HG02763 (cell line): ENCODE measurements around the gene PRDM12.

Source experiments
- ATAC-seq: cut with Tn5 transposase; IDR thresholded peaks from one replicate; pipeline ENCODE4 v1.9.1; 2021; ENCODE audit warnings: mild to moderate bottlenecking, moderate library complexity; ENCODE audit not compliant: unreplicated experiment

PRDM12 gene

DNA sequence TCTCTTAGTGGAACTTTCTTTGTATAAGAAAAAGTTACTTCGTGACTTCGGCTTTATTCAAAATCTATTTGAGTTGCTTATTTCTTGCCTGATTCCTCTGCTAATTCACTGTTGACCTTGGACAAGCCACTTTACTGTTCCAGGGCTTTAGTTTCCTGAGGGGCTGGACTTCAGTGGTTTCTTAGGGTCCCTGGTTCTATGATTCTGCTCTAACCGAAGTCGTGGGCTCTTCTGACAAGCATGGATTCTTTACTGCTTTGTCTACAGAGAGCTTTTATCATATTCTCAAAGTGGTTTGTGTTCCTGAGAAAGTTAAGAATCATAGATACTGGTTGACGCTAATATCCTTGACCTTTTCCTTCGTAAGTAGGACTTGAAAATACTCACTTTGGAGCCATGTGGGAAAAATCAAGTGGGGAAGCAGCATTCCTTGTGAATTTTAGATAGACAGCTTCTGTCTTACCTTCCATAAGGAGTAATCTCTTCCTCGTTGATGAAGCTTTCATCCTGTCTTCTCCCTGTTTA, 50.3 kb downstream of the PRDM12 start:
- ATAC-seq = no peak

DNA sequence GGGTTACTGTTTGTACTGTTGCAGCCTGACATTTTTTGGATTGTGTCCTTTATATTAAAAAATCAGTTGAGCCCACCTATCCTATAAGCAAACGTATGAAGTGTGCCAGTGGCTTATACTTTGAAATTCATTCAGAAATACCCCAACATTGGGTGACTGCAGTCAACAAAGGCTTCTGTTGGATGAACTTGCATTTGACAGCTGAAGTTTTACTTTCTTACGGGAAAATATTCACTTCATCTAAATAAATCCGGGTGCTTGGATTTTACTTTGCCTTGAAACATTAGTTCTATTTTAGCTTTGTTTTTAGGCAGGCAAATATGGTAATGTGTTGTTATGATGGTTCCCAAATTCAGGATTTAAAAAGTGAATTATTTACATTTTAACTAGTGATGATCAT, 50.9 kb downstream of the PRDM12 start:
- no peak for ATAC-seq

DNA sequence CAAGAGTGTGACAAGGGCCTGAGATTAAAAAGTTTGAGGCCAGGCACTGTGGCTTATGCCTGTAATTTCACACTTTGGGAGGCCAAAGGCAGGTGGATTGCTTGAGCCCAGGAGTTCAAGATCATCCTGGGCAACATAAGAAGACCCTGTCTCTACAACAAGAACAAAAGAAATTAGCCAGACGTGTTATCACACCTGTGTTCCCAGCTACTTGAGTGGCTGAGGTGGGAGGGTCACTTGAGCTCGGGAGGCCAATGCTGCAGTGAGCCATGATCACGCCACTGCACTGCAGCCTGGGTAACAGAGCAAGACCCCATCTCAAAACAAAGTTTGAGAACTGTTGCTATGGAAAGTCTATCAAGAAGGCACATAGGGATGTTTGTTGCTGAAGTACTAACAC, 54.2 kb downstream of the PRDM12 start:
- no peak for ATAC-seq

DNA sequence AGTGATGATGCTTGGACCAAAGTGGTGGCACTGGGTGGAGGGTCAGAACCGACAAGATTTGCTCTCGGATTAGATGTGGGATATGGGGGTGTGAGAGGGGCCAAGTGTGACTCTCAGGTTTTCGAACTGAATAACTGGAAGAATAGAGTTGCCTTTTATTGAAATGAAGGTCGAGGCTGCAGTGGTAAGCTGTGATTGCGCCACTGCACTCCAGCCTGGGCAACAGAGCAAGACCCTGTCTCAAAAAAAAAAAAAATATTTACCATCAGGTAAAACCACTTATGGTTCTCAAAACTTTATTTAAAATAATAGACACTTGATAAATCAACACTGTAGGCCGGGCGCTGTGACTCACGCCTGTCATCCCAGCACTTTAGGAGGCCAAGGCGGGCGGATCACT, 56.4 kb downstream of the PRDM12 start:
- no peak for ATAC-seq

DNA sequence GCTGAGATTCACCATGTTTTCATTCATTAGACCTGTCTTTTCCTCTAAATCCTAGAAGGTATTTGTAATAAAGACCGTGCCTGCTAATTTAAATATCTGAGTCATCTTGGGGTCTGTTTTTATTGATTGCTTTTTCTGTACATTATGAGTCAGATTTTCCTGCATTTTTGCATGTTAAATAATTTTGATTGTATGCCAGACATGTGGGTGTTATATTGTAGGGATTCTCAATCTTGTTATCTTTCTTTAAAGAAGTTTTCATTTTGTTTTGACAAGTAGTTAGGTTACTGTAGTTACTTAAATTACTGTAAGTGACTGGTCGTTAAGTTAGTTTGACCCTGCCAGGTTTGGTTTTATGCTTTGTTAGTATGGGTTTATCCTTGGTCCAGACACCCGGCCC, 64.3 kb downstream of the PRDM12 start:
- no peak for ATAC-seq

DNA sequence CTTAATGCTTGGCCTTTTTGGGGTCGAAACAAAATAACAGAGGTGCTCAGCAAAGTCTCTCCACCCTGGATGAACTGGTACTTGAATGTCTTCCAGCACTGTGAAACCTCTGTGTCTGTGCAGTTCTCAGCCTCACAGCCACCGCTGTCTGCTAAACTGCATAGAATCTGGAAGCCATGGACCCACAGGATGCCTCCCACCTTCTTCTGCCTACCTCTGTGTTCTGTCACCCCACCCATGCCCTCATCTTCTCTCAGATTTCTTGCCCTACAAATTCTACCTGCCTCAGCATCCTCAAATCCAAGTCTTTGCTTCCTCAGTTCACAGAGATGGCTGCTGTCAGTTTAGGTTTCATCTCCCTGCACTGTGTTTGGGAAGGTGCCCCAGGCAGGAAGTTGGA, 64.8 kb downstream of the PRDM12 start:
- no peak for ATAC-seq

DNA sequence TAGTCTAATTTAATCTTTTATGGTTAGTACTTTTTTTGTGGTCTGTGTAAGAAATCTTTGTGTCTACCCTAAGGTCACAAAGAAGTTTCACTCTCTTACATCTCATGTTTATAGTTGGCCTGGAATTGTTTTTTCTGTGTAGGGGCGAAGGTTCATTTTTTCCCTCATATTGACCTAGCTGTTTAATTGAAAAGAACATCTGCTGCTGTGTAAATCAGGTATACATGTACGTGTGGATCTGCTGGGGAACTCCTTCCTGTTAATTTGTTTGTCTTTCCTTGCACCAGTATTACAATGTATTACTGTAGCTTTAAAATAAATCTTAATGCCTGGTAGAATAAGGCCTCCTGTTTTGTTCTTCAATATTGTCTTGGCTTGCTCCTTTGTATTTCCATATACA, 67.0 kb downstream of the PRDM12 start:
- ATAC-seq = no peak

DNA sequence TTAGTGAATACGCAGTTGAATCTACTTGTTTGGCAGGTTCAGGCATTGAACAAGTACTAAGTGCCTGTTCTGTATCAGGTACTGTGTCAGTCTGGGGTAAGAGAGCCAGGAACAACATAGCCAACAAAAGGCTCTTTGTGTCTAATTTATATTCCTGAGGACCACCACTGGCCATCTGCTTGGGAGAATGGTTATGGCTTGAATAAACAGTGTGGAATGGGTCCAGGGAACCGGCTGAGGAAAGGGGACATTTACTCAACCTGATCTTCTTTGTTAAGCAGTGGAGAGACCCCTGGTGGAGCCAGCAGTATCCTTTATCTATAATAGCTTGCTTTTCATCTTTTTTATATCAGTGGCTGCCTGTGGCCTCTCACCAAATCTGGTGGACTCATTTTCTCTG, 67.7 kb downstream of the PRDM12 start:
- no peak for ATAC-seq
